Adrenal gland (tissue), 12 donors: ENCODE measurements around the gene KCNB1. TPM values are rescaled to one million over a fixed set of nuclear protein-coding genes. Genes with fewer than 3 reads are reported as not detected.
A peak's percentile ranks its signal among the peaks of the same experiment; 100 is the strongest.

ENCODE experiments used
- DNase-seq, 7 donors: peaks; one replicate each; pipeline ENCODE4 v3.0.0-alpha.2; 2019 to 2020
- H3K27ac ChIP-seq, 5 donors: fragments of 200-600 bp; sonication (generic) in 4 of 5; 1 replicate in 3 of 5; 2 replicates in 2 of 5; pipeline versions ENCODE4 v1.5.1 to v1.8.0; 2016 to 2020; ENCODE audit warnings: mild to moderate bottlenecking in 1 of 5
- H3K27me3 ChIP-seq: fragments of 200-600 bp; 2 replicates; pipeline ENCODE4 v1.8.0; 2021
- H3K36me3 ChIP-seq, 2 donors: fragments of 200-600 bp; replicated peaks in 1 of 2; 1 replicate in 1 of 2; 2 replicates in 1 of 2; pipeline versions ENCODE4 v1.5.1 to v1.8.0; 2018 to 2022
- H3K4me1 ChIP-seq, 2 donors: fragments of 200-600 bp; replicated peaks in 1 of 2; 1 replicate in 1 of 2; 2 replicates in 1 of 2; pipeline versions ENCODE4 v1.5.1 to v1.8.0; 2018 to 2021
- H3K4me3 ChIP-seq, 4 donors: fragments of 200-600 bp; sonication (generic) in 3 of 4; one replicate each; pipeline ENCODE4 v1.5.1; 2016 to 2018
- H3K9me3 ChIP-seq, 3 donors: fragments of 200-600 bp; sonication (generic) in 1 of 3; replicated peaks in 1 of 3; 1 replicate in 2 of 3; 2 replicates in 1 of 3; pipeline versions ENCODE4 v1.5.1 to v1.8.0; 2016 to 2021
- CTCF ChIP-seq, 6 experiments: fragments of 450-650 bp in 4 of 6; fragments of 200-600 bp in 2 of 6; sonication (generic) in 1 of 6; IDR thresholded peaks; 1 replicate in 5 of 6; 2 replicates in 1 of 6; pipeline versions ENCODE4 v1.5.1 to v1.8.0; 2016 to 2021; ENCODE audit warnings: antibody characterized with exemption in 6 of 6, mild to moderate bottlenecking in 2 of 6, moderate library complexity in 1 of 6
- POLR2A ChIP-seq, 2 donors: fragments of 450-650 bp; IDR thresholded peaks; one replicate each; pipeline ENCODE4 v1.6.1; 2017; ENCODE audit warnings: antibody characterized with exemption in 2 of 2, mild to moderate bottlenecking in 2 of 2, moderate library complexity in 1 of 2
- WGBS, 4 donors: extraction: QIAGEN DNeasy Blood & Tissue Kit in 2 of 4; methylation state at CpG; one replicate each; pipeline versions ENCODE4 v1.1.5 to v1.1.7; 2013 to 2017; 5-methylcytosine and 5-hydroxymethylcytosine counted together
- intact Hi-C, 2 donors: fragments of 100-400 bp; cut with DNase I; formaldehyde crosslinking; loops; one replicate each; pipeline versions ENCODE4 v1.14.1 to v1.15.0; 2022 to 2023
- polyA plus RNA-seq, 3 donors: library from polyadenylated mRNA; stranded (reverse); fragments of 200-250 nt in 2 of 3; fragments of 350-450 nt in 1 of 3; fragmentation: Illumina TruSeq in 1 of 3; extraction: RNeasy Lipid Tissue Mini Kit (QIAGEN cat#74804) in 1 of 3; gene quantifications; one replicate each; pipeline ENCODE4 v1.2.3, GENCODE V29; 2013 to 2014
- total RNA-seq, 9 donors: library from RNA; depleted of rRNA in 4 of 9; stranded (reverse); fragments of >200 nt in 4 of 9; fragments of 120-200 nt in 1 of 9; fragmentation: NEBNext Ultra II Directional in 1 of 9; extraction: Animal tissue kit (Norgen Biotek cat#: 25700) in 1 of 9; gene quantifications; one replicate each; pipeline versions ENCODE4 v1.1.0 to v1.2.4, GENCODE V29; 2013 to 2023
- donor health status: healthy with polysubstance abuse.
- donor health status: Bipolar disorder and iron deficiency.
- donor health status: DM: yes; HTN: yes; CAD: no.
- donor health status: DM: no; HTN: no; CAD: no.
- donor health status: DM: no; HTN: no; CAD: no.
- donor health status: DM: yes; HTN: yes; CAD: no.

Gene KCNB1
- total and polyA plus RNA-seq, 12 donors, result 0.11 to 8.2 (median 1.3) TPM

- no peak for DNase-seq
- intact Hi-C loops, result no loop called here
- no peaks in the 10 kb centered on the region for H3K27me3 ChIP-seq
- no peaks in the 10 kb centered on the region for H3K36me3 ChIP-seq
- no peak for TF ChIP-seq CTCF (IDR thresholded peaks at IDR 0.05)
- no peak for TF ChIP-seq POLR2A (IDR thresholded peaks at IDR 0.05)
- no peaks in the 10 kb centered on the region for H3K9me3 ChIP-seq
- no peak overlapping the region for H3K4me3 ChIP-seq
- no peak overlapping the region for H3K27ac ChIP-seq
- WGBS, 4 donors, result 73 to 82% (median 79%) methylated on average over 6 of the region's 6 CpGs
- no peaks in the 10 kb centered on the region for H3K4me1 ChIP-seq
Measured at GRCh38 chr20:49459684-49460083, 22.8 kb downstream of the KCNB1 start.

- H3K27ac ChIP-seq, result no peak overlapping the region
- intact Hi-C loops, result no loop called here
- no peak overlapping the region for H3K4me3 ChIP-seq
- no peaks in the 10 kb centered on the region for H3K9me3 ChIP-seq
- H3K36me3 ChIP-seq, result no peaks in the 10 kb centered on the region
- no peaks in the 10 kb centered on the region for H3K27me3 ChIP-seq
- 45 to 59% (median 54%) methylated on average over 1 of the region's 1 CpG for WGBS, 4 donors
- no peak for DNase-seq
- H3K4me1 ChIP-seq, result no peaks in the 10 kb centered on the region
- TF ChIP-seq CTCF (IDR thresholded peaks at IDR 0.05) (no peak), POLR2A (IDR thresholded peaks at IDR 0.05) (no peak)
Measured at GRCh38 chr20:49457444-49457843, 25.0 kb downstream of the KCNB1 start.

- no peak for DNase-seq
- H3K27me3 ChIP-seq, result no peaks in the 10 kb centered on the region
- H3K36me3 ChIP-seq, result no peaks in the 10 kb centered on the region
- TF ChIP-seq POLR2A (IDR thresholded peaks at IDR 0.05), result no peak
- WGBS, 4 donors, result 76 to 88% (median 84%) methylated on average over 4 to 6 of the region's 6 CpGs
- no peaks in the 10 kb centered on the region for H3K4me1 ChIP-seq
- no peak overlapping the region for H3K4me3 ChIP-seq
- no peak overlapping the region for H3K27ac ChIP-seq
- H3K9me3 ChIP-seq, result no peaks in the 10 kb centered on the region
- intact Hi-C loops, result no loop called here
Measured at GRCh38 chr20:49456646-49457045, 25.8 kb downstream of the KCNB1 start.

GRCh38 chr20:49455691-49456090 is 26.8 kb downstream of the KCNB1 start:
- intact Hi-C loops, result no loop called here
- no peaks in the 10 kb centered on the region for H3K9me3 ChIP-seq
- H3K4me1 ChIP-seq, result no peaks in the 10 kb centered on the region
- no peak overlapping the region for H3K27ac ChIP-seq
- no peak for DNase-seq
- H3K27me3 ChIP-seq, result no peaks in the 10 kb centered on the region
- WGBS, 4 donors, result 82 to 88% (median 86%) methylated on average over 6 of the region's 6 CpGs
- H3K36me3 ChIP-seq, result no peaks in the 10 kb centered on the region
- no peak for TF ChIP-seq POLR2A (IDR thresholded peaks at IDR 0.05)
- TF ChIP-seq CTCF (IDR thresholded peaks at IDR 0.05), result no peak
- H3K4me3 ChIP-seq, result no peak overlapping the region

GRCh38 chr20:49452011-49452482 is 30.4 kb downstream of the KCNB1 start:
- DNase-seq, result peak in 3 of 7 donors; percentile 24 to 31 (median 26)
- TF ChIP-seq POLR2A (IDR thresholded peaks at IDR 0.05), result no peak
- Histone ChIP-seq H3K36me3 (no peaks in the 10 kb centered on the region), H3K4me3 (no peak overlapping the region), H3K4me1 (no peaks in the 10 kb centered on the region), H3K27ac (no peak overlapping the region), H3K9me3 (no peaks in the 10 kb centered on the region), H3K27me3 (no peaks in the 10 kb centered on the region)
- intact Hi-C loops, result no loop called here
- 4 to 23% (median 16%) methylated on average over 7 to 9 of the region's 9 CpGs for WGBS, 4 donors
